Stimulated activated CD4-positive, alpha-beta T cell treated with anti-CD3 and anti-CD28 coated beads, TNF-alpha, amount 100 ng/mL, for 1 hour (primary cell): ENCODE results near the gene USH2A.

Experiments used
- DNase-seq, 3 donors: peaks; one replicate each; pipeline ENCODE4 v3.0.0-alpha.2; 2020; ENCODE audit warnings: low read depth in 3 of 3, low spot score in 1 of 3

The USH2A gene

GRCh38 chr1:216303690-216304089, 119.6 kb downstream of the USH2A start:
- DNase-seq, result no peak

GRCh38 chr1:216293683-216294082, 129.6 kb downstream of the USH2A start:
- DNase-seq, result no peak

GRCh38 chr1:216290074-216290473, 133.2 kb downstream of the USH2A start:
- DNase-seq, result no peak

GRCh38 chr1:216285052-216285451, 138.2 kb downstream of the USH2A start:
- DNase-seq, result no peak

- no peak for DNase-seq
These were observed 141.5 kb downstream of the USH2A start for GRCh38 chr1:216281757-216282156.

GRCh38 chr1:216270086-216270773, 153.0 kb downstream of the USH2A start:
- no peak for DNase-seq

GRCh38 chr1:216261631-216262030, 161.6 kb downstream of the USH2A start:
- DNase-seq, result no peak

- DNase-seq, result no peak
These were observed 164.4 kb downstream of the USH2A start for GRCh38 chr1:216258856-216259255.

- no peak for DNase-seq
These were observed 164.9 kb downstream of the USH2A start for GRCh38 chr1:216258386-216258785.

GRCh38 chr1:216250861-216251260, 172.4 kb downstream of the USH2A start:
- DNase-seq, result no peak

- DNase-seq, result no peak
These were observed 174.6 kb downstream of the USH2A start for GRCh38 chr1:216248628-216249027.

GRCh38 chr1:216247937-216248336, 175.3 kb downstream of the USH2A start:
- DNase-seq, result no peak

- DNase-seq, result no peak
These were observed 176.6 kb downstream of the USH2A start for GRCh38 chr1:216246577-216247203.

GRCh38 chr1:216238844-216239243, 184.4 kb downstream of the USH2A start:
- no peak for DNase-seq

GRCh38 chr1:216237927-216238542, 185.2 kb downstream of the USH2A start:
- no peak for DNase-seq

- no peak for DNase-seq
These were observed 199.0 kb downstream of the USH2A start for GRCh38 chr1:216224233-216224632.

- no peak for DNase-seq
These were observed 199.8 kb downstream of the USH2A start for GRCh38 chr1:216223486-216223885.

- DNase-seq, result no peak
These were observed 201.0 kb downstream of the USH2A start for GRCh38 chr1:216222288-216222687.

- DNase-seq, result no peak
These were observed 202.0 kb downstream of the USH2A start for GRCh38 chr1:216221260-216221700.

- no peak for DNase-seq
These were observed 206.9 kb downstream of the USH2A start for GRCh38 chr1:216216305-216216704.

- DNase-seq, result no peak
These were observed 208.1 kb downstream of the USH2A start for GRCh38 chr1:216215169-216215568.

- no peak for DNase-seq
These were observed 210.4 kb downstream of the USH2A start for GRCh38 chr1:216212826-216213225.
